Ectodermal cell (in vitro differentiated cells): ENCODE data around the gene TSC22D1.

ENCODE experiments used
- H3K27ac ChIP-seq: 2 replicates; pipeline ENCODE4 v1.7.0; 2013; ENCODE audit warnings: mild to moderate bottlenecking, low read depth, low read length; ENCODE audit not compliant: insufficient read depth, poor library complexity, severe bottlenecking
- H3K27me3 ChIP-seq: 2 replicates; pipeline ENCODE4 v1.7.0; 2013; ENCODE audit warnings: mild to moderate bottlenecking, low read length; ENCODE audit not compliant: insufficient read depth, control insufficient read depth, poor library complexity, severe bottlenecking
- H3K36me3 ChIP-seq: one replicate; pipeline ENCODE4 v1.7.0; 2013; ENCODE audit warnings: low read length; ENCODE audit not compliant: control insufficient read depth, insufficient read depth
- H3K4me1 ChIP-seq: one replicate; pipeline ENCODE4 v1.7.0; 2013; ENCODE audit warnings: low read length; ENCODE audit not compliant: control insufficient read depth, insufficient read depth
- H3K4me3 ChIP-seq: 2 replicates; pipeline ENCODE4 v1.7.0; 2013; ENCODE audit warnings: low read depth, low read length, control low read depth; ENCODE audit not compliant: insufficient read depth
- H3K9me3 ChIP-seq: 2 replicates; pipeline ENCODE4 v1.7.0; 2013; ENCODE audit warnings: mild to moderate bottlenecking, low read length, moderate library complexity; ENCODE audit not compliant: control insufficient read depth
- WGBS, 2 experiments: methylation state at CpG; one replicate each; pipeline ENCODE4 v1.1.7; 2013; ENCODE audit warnings: missing lambda C conversion rate in 2 of 2; 5-methylcytosine and 5-hydroxymethylcytosine counted together

The TSC22D1 gene

GRCh38 chr13:44508562-44509077 lies 67.5 kb downstream of the TSC22D1 start:
- Histone ChIP-seq H3K4me1 (no peaks in the 10 kb centered on the region), H3K27me3 (no peaks in the 10 kb centered on the region), H3K36me3 (no peaks in the 10 kb centered on the region), H3K27ac (no peak overlapping the region), H3K9me3 (no peaks in the 10 kb centered on the region), H3K4me3 (no peak overlapping the region)
- 63 to 73% methylated on average over 3 of the region's 3 CpGs for WGBS, 2 experiments

- H3K4me3 ChIP-seq = no peak overlapping the region
- H3K4me1 ChIP-seq = no peaks in the 10 kb centered on the region
- no peak overlapping the region for H3K27ac ChIP-seq
- H3K9me3 ChIP-seq = no peaks in the 10 kb centered on the region
- 40 to 51% methylated on average over 3 of the region's 4 CpGs for WGBS, 2 experiments
- H3K36me3 ChIP-seq = no peaks in the 10 kb centered on the region
- H3K27me3 ChIP-seq = no peaks in the 10 kb centered on the region
Observed at GRCh38 chr13:44507639-44508038, 68.5 kb downstream of the TSC22D1 start.

GRCh38 chr13:44506719-44507118 lies 69.4 kb downstream of the TSC22D1 start:
- Histone ChIP-seq H3K27me3 (no peaks in the 10 kb centered on the region), H3K27ac (no peak overlapping the region), H3K4me1 (no peaks in the 10 kb centered on the region), H3K9me3 (no peaks in the 10 kb centered on the region), H3K36me3 (no peaks in the 10 kb centered on the region), H3K4me3 (no peak overlapping the region)
- WGBS, 2 experiments = 96 to 97% methylated on average over 1 of the region's 1 CpG

GRCh38 chr13:44506251-44506650 lies 69.9 kb downstream of the TSC22D1 start:
- H3K4me3 ChIP-seq = no peak overlapping the region
- WGBS, 2 experiments = 97 to 98% methylated on average over 3 of the region's 3 CpGs

GRCh38 chr13:44504116-44504515 lies 72.0 kb downstream of the TSC22D1 start:
- H3K27ac ChIP-seq = no peak overlapping the region
- H3K4me1 ChIP-seq = no peaks in the 10 kb centered on the region
- no peaks in the 10 kb centered on the region for H3K27me3 ChIP-seq
- whole genome bisulfite sequencing, 2 experiments = 94 to 98% methylated on average over 4 of the region's 4 CpGs
- no peaks in the 10 kb centered on the region for H3K9me3 ChIP-seq
- no peak overlapping the region for H3K4me3 ChIP-seq
- no peaks in the 10 kb centered on the region for H3K36me3 ChIP-seq

More at GRCh38 chr13:44506251-44506650, 69.9 kb downstream of the TSC22D1 start:
- H3K27ac ChIP-seq = no peak overlapping the region
- H3K9me3 ChIP-seq = no peaks in the 10 kb centered on the region
- H3K27me3 ChIP-seq = no peaks in the 10 kb centered on the region
- no peaks in the 10 kb centered on the region for H3K4me1 ChIP-seq
- H3K36me3 ChIP-seq = no peaks in the 10 kb centered on the region

- Histone ChIP-seq H3K9me3 (no peaks in the 10 kb centered on the region), H3K27ac (no peak overlapping the region), H3K4me1 (no peaks in the 10 kb centered on the region), H3K27me3 (no peaks in the 10 kb centered on the region), H3K4me3 (no peak overlapping the region), H3K36me3 (no peaks in the 10 kb centered on the region)
Observed at GRCh38 chr13:44498969-44499368, 77.2 kb downstream of the TSC22D1 start.

GRCh38 chr13:44498502-44498901 lies 77.6 kb downstream of the TSC22D1 start:
- 89 to 100% methylated on average over 3 of the region's 3 CpGs for WGBS, 2 experiments
- H3K27me3 ChIP-seq = no peaks in the 10 kb centered on the region
- no peak overlapping the region for H3K27ac ChIP-seq
- H3K4me1 ChIP-seq = no peaks in the 10 kb centered on the region
- no peaks in the 10 kb centered on the region for H3K9me3 ChIP-seq
- no peaks in the 10 kb centered on the region for H3K36me3 ChIP-seq
- H3K4me3 ChIP-seq = no peak overlapping the region

GRCh38 chr13:44497801-44498200 lies 78.3 kb downstream of the TSC22D1 start:
- Histone ChIP-seq H3K9me3 (no peaks in the 10 kb centered on the region), H3K27me3 (no peaks in the 10 kb centered on the region), H3K36me3 (no peaks in the 10 kb centered on the region), H3K27ac (no peak overlapping the region), H3K4me3 (no peak overlapping the region), H3K4me1 (no peaks in the 10 kb centered on the region)

- Histone ChIP-seq H3K4me3 (no peak overlapping the region), H3K9me3 (no peaks in the 10 kb centered on the region), H3K4me1 (no peaks in the 10 kb centered on the region), H3K27me3 (no peaks in the 10 kb centered on the region), H3K27ac (no peak overlapping the region), H3K36me3 (no peaks in the 10 kb centered on the region)
- 34 to 44% methylated on average over 3 of the region's 3 CpGs for WGBS, 2 experiments
Observed at GRCh38 chr13:44493213-44493812, 82.8 kb downstream of the TSC22D1 start.

GRCh38 chr13:44489751-44490150 lies 86.4 kb downstream of the TSC22D1 start:
- H3K9me3 ChIP-seq = no peaks in the 10 kb centered on the region
- no peaks in the 10 kb centered on the region for H3K4me1 ChIP-seq
- WGBS, 2 experiments = 85 to 100% methylated on average over 1 of the region's 1 CpG
- H3K4me3 ChIP-seq = no peak overlapping the region
- H3K27ac ChIP-seq = no peak overlapping the region
- no peaks in the 10 kb centered on the region for H3K27me3 ChIP-seq
- no peaks in the 10 kb centered on the region for H3K36me3 ChIP-seq

GRCh38 chr13:44487989-44488388 lies 88.1 kb downstream of the TSC22D1 start:
- Histone ChIP-seq H3K27ac (no peak overlapping the region), H3K4me1 (no peaks in the 10 kb centered on the region), H3K9me3 (no peaks in the 10 kb centered on the region), H3K27me3 (no peaks in the 10 kb centered on the region), H3K4me3 (no peak overlapping the region), H3K36me3 (no peaks in the 10 kb centered on the region)
- 90 to 95% methylated on average over 1 of the region's 1 CpG for WGBS, 2 experiments
